Fibroblast of peridontal ligament (primary cell): Measurements from ENCODE around the gene KLHL29.

Experiments
- DNase-seq: peaks from one replicate; pipeline ENCODE4 v3.0.0-alpha.2; 2010; ENCODE audit errors: extremely low read depth

The KLHL29 gene

GRCh38 chr2:23632831-23633395, 247.9 kb downstream of the KLHL29 start:
- no peak for DNase-seq

DNA sequence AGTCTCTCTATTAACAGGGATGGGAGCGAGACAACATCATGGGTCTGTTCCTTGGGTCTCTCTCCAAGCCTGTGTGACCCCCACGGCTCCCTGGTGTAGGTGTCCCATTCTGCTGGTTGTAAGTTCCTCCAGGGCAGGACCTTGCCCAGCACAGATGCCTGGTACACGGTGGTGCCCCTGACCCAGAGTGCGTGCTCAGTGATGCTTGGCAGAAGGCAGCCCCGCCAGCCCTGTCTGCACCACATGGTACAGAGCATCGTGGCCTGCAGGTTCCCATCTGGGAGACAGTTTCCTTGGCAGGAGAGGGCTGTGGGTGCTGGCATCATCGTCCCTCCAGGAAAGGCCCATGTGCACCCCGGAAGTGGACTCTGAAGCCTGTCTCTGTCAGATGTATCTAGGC, 249.0 kb downstream of the KLHL29 start:
- DNase-seq: no peak

DNA sequence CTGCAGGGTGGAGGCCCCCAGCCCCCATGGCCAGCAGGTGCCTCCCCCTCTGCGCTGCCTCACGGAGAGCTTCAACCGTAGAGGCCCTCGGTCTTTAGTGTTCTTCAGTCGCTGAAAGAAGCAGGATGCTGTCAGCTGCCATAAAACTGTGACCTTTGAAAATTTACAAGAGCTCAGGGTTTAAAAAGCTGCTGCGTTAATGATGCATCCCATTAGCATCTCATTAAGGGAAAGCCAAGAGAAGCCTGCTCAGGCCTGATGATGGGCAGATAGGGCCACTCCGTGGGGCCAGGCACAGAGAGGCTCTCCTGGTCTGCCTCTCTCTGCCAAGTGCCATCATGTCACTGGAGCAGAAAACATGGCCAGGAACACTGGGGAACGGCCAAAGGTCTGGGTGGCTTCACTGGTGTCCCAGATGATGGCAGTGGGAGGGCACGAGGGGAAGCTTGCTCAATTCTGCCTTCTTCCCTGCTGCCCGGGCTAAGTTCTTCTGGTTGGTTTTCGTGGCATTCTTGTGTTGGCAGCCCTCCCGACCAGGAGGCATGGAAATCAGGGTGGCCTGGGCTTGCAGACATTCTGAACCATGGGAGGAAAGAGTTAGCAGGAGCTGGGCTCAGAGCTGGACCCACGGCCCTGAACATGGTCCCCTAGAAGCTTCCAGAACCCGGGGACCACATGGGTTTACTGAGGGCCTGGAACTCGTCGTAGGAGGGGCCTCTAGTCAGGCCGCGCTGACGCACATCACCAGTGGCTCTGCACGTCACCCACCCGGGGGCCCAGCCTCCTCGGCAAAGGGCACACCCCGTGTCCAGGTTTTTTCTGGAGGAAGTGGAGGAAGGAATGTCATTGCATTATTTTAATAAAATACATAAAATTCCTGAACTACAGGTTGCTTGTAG, 250.7 kb downstream of the KLHL29 start:
- DNase-seq: no peak

DNA sequence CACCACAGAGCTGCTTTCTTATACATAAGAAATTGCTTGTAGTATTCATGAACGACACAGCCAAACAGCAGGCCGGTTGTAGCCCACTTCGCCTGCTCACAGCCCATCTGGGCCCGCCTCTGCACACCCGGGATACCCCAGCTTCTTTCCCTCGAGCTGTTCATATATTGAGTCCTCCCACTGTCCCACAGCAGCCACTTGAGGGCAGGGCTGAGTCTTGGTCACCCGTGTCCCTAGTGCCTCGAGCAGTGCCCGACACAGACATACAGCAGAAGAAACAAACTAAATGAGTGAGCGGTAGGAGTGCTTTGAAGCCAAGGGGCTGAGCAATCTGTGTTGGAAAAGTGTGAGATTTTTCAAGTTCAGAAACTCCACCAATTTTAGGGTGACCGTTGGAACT, 251.4 kb downstream of the KLHL29 start:
- peak; percentile 27 for DNase-seq

DNA sequence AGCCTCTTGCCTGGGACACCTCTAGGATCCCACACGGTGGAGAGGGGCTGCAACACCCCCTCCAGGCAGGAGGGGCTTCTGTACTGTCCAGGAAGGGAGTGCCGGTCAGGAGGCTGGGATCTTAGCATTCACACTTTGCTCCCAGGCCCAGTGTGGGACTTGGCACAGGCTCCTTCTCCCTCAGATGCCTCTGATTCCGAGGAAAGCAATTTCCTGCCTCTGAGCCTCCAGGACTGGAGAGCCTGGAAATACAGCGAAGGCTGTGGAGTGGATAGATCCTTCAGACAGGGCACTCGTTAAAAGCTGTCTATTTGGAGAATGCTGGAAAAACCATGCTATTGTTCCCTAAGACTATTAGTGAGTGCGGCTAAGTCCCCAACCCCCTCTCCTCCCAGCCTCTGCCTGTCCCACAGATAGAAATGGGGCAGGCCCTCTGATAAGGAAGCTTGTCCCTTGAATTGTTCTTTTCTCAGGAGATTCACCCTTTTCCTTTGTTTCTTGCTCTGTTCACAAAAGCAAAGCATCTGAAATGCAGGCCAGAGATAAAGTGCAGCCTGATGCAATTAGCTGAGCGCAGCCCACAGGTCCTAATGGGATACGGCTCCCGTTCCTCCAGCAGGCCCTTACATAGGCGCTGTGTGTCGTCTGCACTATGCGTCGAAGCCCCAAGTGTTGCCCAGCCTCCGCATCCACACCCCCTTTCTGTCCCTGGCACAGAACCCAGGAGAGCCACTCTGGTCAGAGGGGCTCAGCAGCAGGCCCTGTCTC, 252.2 kb downstream of the KLHL29 start:
- peak; percentile 68 for DNase-seq

DNA sequence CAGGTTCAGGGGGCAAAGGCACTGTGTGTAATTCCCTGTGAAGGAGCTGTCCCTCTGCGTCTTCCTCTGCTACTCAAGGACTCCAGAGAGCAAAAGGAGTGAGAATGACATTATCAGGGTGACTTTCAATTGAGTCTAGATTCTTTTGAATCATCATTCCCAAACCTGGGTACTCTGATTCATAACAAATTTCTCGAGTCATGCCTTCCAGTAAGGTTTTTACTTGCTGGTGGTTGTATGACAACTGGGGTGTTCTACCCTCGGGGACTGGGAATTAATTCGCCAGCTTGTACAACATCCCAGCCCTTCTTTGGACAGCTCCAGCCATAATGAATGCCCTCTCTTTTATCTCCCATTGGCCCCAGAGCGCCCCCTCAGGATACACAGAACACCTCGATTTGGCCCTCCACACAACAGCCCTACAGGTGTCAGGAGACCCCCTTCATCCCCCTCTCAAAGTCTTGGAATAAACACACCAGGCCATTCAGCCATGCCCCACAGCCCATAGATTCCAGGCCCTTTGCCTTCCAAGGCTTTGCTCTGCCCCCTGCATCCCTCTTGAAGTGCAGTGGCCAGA, 254.5 kb downstream of the KLHL29 start:
- DNase-seq: no peak

- no peak for DNase-seq
Measured at GRCh38 chr2:23640711-23641110, 255.7 kb downstream of the KLHL29 start.

DNA sequence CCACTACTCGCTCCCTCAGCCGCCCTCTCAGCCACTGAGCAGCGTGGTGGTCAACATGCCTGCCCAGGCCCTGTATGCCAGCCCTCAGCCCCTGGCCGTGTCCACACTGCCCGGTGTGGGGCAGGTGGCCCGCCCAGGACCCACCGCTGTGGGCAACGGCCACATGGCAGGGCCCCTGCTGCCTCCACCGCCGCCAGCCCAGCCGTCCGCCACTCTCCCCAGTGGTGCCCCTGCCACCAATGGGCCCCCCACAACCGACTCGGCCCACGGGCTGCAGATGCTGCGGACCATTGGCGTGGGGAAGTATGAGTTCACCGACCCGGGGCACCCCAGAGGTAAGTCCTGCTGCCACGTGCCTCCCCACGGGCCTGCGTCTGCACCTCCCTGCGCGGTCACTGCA, 257.5 kb downstream of the KLHL29 start:
- no peak for DNase-seq

DNA sequence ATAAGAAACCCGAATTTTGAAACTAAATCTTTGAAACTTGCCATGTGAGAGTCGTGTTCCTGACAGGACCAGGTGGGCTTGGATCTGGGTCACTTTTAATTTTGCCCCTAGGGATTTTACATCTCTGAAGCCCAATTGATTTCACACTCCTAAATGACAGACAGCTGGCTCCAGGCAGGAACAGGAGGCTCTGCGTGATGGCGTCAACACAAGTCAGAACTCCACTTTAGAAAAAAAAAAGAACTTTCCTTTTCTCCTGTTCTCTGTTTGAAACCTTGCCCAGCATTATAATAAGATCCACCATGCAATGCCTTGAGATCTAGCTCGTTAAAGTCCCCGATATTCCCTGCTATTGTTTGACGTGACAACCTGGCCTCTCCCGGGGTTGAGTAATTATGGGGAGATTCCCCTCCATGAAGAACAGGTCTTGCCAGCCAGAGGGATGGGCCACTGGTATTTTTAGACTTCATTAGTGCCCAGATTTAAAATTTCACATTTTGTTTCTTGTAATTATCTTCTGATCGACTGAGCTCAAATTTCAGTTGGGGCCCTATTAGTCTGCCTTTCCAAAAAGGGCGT, 260.3 kb downstream of the KLHL29 start:
- no peak for DNase-seq

- no peak for DNase-seq
Measured at GRCh38 chr2:23647563-23647962, 262.6 kb downstream of the KLHL29 start.

DNA sequence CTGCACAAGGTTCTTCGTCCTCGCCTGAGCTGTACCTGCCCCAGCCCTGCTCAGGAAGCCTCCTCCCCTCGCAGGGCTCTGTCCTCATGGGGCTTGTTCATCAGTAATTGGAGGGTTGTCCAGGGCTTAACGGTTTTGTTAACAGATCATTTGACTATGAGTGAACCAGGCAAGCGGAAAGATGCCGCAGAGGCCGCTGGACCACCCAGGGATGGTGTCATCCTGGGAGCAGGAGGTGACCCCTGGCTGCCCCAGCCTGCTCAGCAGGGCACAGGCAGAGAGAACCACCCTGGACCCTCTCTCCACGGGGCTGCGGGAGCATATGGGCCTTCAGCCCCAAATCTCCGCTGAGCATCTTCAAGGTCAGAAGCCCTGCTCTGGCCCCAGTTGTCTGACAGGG, 264.3 kb downstream of the KLHL29 start:
- no peak for DNase-seq

DNA sequence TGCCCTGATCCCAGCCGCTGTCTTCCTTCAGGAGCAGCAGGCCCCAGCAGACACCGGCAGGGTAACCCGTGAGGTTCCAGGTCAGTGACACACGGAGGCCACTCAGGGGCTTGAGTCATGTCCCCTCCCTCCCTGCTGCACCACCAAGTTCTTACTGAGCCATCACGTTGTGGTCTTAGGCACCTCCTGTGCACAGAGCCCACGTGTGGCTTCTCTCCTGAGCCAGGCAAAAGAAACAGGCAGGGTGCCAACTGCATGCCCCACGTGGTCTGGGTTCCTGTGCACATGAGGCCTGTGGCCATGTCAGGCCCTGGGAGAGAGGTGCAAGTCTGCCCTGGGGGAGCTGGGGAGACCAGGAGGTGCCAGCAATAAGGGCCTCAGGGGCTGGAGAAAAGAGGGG, 264.8 kb downstream of the KLHL29 start:
- no peak for DNase-seq

GRCh38 chr2:23651187-23652080, 266.5 kb downstream of the KLHL29 start:
- DNase-seq: peak; percentile 66

DNA sequence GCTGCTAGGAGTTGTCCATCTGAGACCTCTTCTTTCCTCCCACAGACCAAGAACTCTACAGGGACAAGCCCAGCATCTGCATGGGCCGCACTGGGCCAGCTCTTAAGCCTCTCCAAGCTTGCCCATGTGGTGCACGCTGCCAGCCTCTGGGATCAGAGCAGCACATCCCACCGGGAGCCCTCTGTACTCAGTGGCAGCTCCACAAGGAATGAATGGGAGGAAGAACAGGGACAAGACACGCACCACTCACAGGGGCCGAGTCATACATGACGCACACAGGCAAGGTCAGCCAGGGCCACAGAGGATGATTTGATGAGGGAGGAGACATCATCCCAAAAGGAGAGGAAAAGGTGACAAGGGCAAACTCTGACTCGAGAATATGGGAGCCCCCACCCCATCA, 268.3 kb downstream of the KLHL29 start:
- no peak for DNase-seq

DNA sequence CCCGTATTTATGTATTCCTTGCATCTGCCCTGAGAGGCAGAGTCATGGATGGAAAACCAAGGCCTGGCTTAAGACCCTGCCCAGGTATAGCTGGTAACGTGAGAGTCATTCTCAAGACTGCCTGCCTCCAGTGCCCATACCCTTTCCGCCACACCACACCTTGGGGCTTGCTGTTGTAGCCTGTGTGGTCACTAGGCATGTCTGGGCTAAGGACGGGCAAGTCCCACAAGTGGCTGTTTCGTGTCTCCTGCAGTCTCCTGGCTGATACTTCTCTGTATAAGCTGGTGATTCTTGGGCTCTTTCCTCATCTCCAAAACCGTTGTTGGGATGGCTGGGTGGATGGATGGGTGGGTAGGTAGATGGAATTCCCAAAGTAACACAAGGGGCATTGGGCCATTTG, 269.8 kb downstream of the KLHL29 start:
- DNase-seq: no peak

- DNase-seq: no peak
Measured at GRCh38 chr2:23655934-23656596, 271.1 kb downstream of the KLHL29 start.

DNA sequence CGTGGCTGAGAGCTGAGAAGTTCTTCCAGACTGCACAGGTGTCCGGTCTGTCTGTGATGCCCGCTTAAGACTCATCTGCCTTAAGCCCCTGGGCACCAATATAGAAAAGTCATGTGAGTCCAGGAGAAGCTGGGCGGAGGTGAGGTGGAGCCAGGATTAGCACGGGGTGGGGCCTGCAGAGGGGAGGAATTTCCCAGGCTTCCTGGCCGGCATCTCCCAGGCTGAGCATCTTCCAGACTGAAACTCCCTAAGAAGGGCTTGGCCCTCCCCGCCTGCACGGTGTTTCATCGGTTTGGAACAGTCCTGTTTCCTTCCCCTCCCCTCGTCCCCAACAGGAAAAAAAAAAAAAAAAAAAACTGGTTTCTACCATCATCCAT, 271.6 kb downstream of the KLHL29 start:
- DNase-seq: no peak

- DNase-seq: no peak
Measured at GRCh38 chr2:23657371-23657770, 272.4 kb downstream of the KLHL29 start.

GRCh38 chr2:23657934-23658333, 273.0 kb downstream of the KLHL29 start:
- no peak for DNase-seq

DNA sequence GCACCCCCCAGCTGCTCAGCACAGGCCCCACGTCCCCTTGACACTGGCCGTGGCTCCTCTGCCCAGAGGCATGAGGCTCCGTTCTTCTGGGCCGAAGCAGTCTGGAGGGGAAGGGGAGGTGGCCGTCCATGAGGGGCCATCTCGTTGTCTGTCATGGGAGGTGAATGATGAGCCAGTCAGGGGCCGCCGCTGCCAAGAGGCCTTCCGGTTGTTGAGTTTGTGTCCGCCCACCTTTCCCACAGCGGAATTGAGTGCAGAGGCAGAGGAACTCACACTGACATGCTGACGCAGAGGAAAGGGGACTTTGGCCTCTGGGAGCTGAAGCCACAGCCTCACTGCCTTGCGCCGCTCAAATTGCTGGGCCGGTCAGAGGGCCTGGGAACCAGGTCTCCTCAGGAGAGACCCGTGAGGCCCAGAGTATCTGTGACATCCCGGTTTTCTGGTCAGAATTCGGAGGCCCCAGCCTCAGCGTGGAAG, 273.5 kb downstream of the KLHL29 start:
- no peak for DNase-seq
